HCT116 (cell line): Measurements from ENCODE around the gene MBLAC1. TPM values are rescaled to one million over a fixed set of nuclear protein-coding genes. Genes with fewer than 3 reads are reported as not detected.

ENCODE experiments used
- ATAC-seq: fragments of 200-7000 bp; cut with Tn5 transposase; 2 replicates; pipeline ENCODE4 v1.9.1; 2020; ENCODE audit warnings: mild to moderate bottlenecking, moderate library complexity
- BruUV-seq: library from RNA; stranded (reverse); fragments of 400-500 nt; replicated peaks from 2 replicates; lab custom pipeline; 2021; lab: Mats Ljungman, UMichigan
- CTCF ChIA-PET: fragments of 300-600 bp; sonication (Branson Sonifier 250); formaldehyde crosslinking; loops from one replicate; lab custom pipeline; 2021; ENCODE audit warnings: antibody characterized with exemption; lab: Charles Lee
- POLR2A ChIA-PET: fragments of 300-600, 350-600 bp; sonication (Branson Sonifier 250); formaldehyde crosslinking; loops from one replicate; lab custom pipeline; 2021; ENCODE audit warnings: antibody characterized with exemption; lab: Charles Lee
- RAD21 ChIA-PET, 2 experiments: fragments of 300-600 bp; sonication (Branson Sonifier 250); formaldehyde crosslinking; loops; one replicate each; lab custom pipeline; 2023; ENCODE audit warnings: low total read pairs in 2 of 2; ENCODE audit not compliant: uncharacterized antibody in 2 of 2, unreplicated experiment in 2 of 2, low non-redundant PET in 1 of 2; lab: Charles Lee
- DNase-seq: peaks from one replicate; pipeline ENCODE4 v3.0.0-alpha.2; 2010; ENCODE audit warnings: low read depth, low spot score
- H2AFZ ChIP-seq: fragments of 200-600 bp; shearing (Covaris generic), sonication (generic); 2 replicates; pipeline ENCODE4 v1.6.1; 2017; ENCODE audit warnings: low read depth, mixed run types, mixed read lengths, antibody characterized with exemption, low read length; ENCODE audit not compliant: poor library complexity, severe bottlenecking
- H3K27ac ChIP-seq: 2 replicates; pipeline ENCODE4 v1.5.1; 2012; ENCODE audit warnings: low read depth, low read length
- H3K27me3 ChIP-seq: fragments of 200-600 bp; sonication (generic); 2 replicates; pipeline ENCODE4 v1.6.1; 2016; ENCODE audit warnings: mixed run types, low read length, mixed read lengths; ENCODE audit not compliant: insufficient read depth
- H3K36me3 ChIP-seq, 2 experiments: fragments of 200-500 bp in 1 of 2; fragments of 200-600 bp in 1 of 2; sonication (Bioruptor generic) in 1 of 2; sonication (generic) in 1 of 2; 2 replicates each; pipeline versions ENCODE4 v1.5.1 to v1.6.1; 2014 to 2016; ENCODE audit warnings: low read length in 2 of 2, inconsistent platforms in 1 of 2, mixed read lengths in 1 of 2, mixed run types in 1 of 2; ENCODE audit not compliant: insufficient read depth in 2 of 2, control insufficient read depth in 1 of 2
- H3K4me1 ChIP-seq, 2 experiments: fragments of 200-600 bp in 1 of 2; sonication (generic) in 1 of 2; 2 replicates each; pipeline versions ENCODE4 v1.5.1 to v1.6.1; 2012 to 2017; ENCODE audit warnings: low read length in 2 of 2, inconsistent platforms in 1 of 2, mild to moderate bottlenecking in 1 of 2, mixed read lengths in 1 of 2, mixed run types in 1 of 2, moderate library complexity in 1 of 2; ENCODE audit not compliant: insufficient read depth in 2 of 2, control insufficient read depth in 1 of 2
- H3K4me2 ChIP-seq: fragments of 200-600 bp; sonication (generic); 2 replicates; pipeline ENCODE4 v1.6.1; 2017; ENCODE audit warnings: mixed run types, low read length, mixed read lengths
- H3K4me3 ChIP-seq, 2 experiments: fragments of 200-600 bp in 1 of 2; sonication (generic) in 1 of 2; replicated peaks in 1 of 2; 2 replicates each; pipeline ENCODE4 v1.5.1; 2011 to 2016; ENCODE audit warnings: low read length in 2 of 2, control low read depth in 1 of 2, low read depth in 1 of 2, mild to moderate bottlenecking in 1 of 2, mixed read lengths in 1 of 2, mixed run types in 1 of 2
- H3K79me2 ChIP-seq: fragments of 200-600 bp; sonication (generic); 2 replicates; pipeline ENCODE4 v1.6.1; 2017; ENCODE audit warnings: mild to moderate bottlenecking, mixed run types, low read length, moderate library complexity, mixed read lengths; ENCODE audit not compliant: insufficient read depth
- H3K9ac ChIP-seq: fragments of 200-600 bp; sonication (generic); 2 replicates; pipeline ENCODE4 v1.6.1; 2016; ENCODE audit warnings: low read length, mixed read lengths
- H3K9me2 ChIP-seq: fragments of 200-600 bp; sonication (generic), shearing (Covaris generic); 2 replicates; pipeline ENCODE4 v1.6.1; 2017; ENCODE audit warnings: mixed run types, mild to moderate bottlenecking, moderate library complexity; ENCODE audit not compliant: insufficient read depth
- H3K9me3 ChIP-seq, 2 experiments: fragments of 200-500 bp in 1 of 2; fragments of 200-600 bp in 1 of 2; sonication (Bioruptor generic) in 1 of 2; sonication (generic) in 1 of 2; 2 replicates each; pipeline ENCODE4 v1.6.1; 2014 to 2017; ENCODE audit warnings: low read length in 2 of 2, mixed read lengths in 2 of 2, inconsistent platforms in 1 of 2, low read depth in 1 of 2, mild to moderate bottlenecking in 1 of 2, mixed run types in 1 of 2, moderate library complexity in 1 of 2; ENCODE audit not compliant: control insufficient read depth in 1 of 2, insufficient read depth in 1 of 2
- H4K20me1 ChIP-seq: fragments of 200-600 bp; sonication (generic), shearing (Covaris generic); 2 replicates; pipeline ENCODE4 v1.6.1; 2017; ENCODE audit warnings: mixed run types, mild to moderate bottlenecking, moderate library complexity; ENCODE audit not compliant: insufficient read depth
- CEBPB ChIP-seq: IDR thresholded peaks from 2 replicates; pipeline ENCODE4 v1.6.1; 2012; ENCODE audit warnings: low read depth
- EGR1 ChIP-seq: IDR thresholded peaks from 2 replicates; pipeline ENCODE4 v1.6.1; 2012; ENCODE audit warnings: low read depth
- EZH2phosphoT487 ChIP-seq: fragments of 200-600 bp; IDR thresholded peaks from 2 replicates; pipeline ENCODE4 v1.6.1; 2018; ENCODE audit warnings: antibody characterized with exemption, borderline replicate concordance
- FOSL1 ChIP-seq: IDR thresholded peaks from 2 replicates; pipeline ENCODE4 v1.6.1; 2012; ENCODE audit warnings: low read depth
- JUND ChIP-seq: IDR thresholded peaks from 2 replicates; pipeline ENCODE4 v1.6.1; 2012
- RAD21 ChIP-seq: IDR thresholded peaks from 2 replicates; pipeline ENCODE4 v1.6.1; 2012; ENCODE audit warnings: low read depth, mild to moderate bottlenecking
- SIN3A ChIP-seq: IDR thresholded peaks from 2 replicates; pipeline ENCODE4 v1.6.1; 2012; ENCODE audit warnings: low read depth
- SP1 ChIP-seq: IDR thresholded peaks from 2 replicates; pipeline ENCODE4 v1.6.1; 2012; ENCODE audit warnings: low read depth
- SRF ChIP-seq: IDR thresholded peaks from 2 replicates; pipeline ENCODE4 v1.6.1; 2012; ENCODE audit warnings: low read depth
- TCF7L2 ChIP-seq: IDR thresholded peaks from 2 replicates; pipeline ENCODE4 v1.7.0; 2011; ENCODE audit warnings: borderline replicate concordance, inconsistent platforms; ENCODE audit not compliant: insufficient read depth, insufficient read length; ENCODE audit errors: extremely low read depth
- ZFX ChIP-seq: fragments of 450-650 bp; IDR thresholded peaks from 2 replicates; pipeline ENCODE4 v1.6.1; 2017
- intact Hi-C: fragments of 100-400 bp; cut with micrococcal nuclease; formaldehyde crosslinking; loops from 2 replicates; pipeline ENCODE4 v1.10.0; 2022
- total RNA-seq: library from RNA; stranded (reverse); gene quantifications from one replicate; pipeline ENCODE4 v1.2.1, GENCODE V29; 2021; ENCODE audit not compliant: unreplicated experiment
- TF ChIP-seq, protein P1 (sequence below): IDR thresholded peaks from 2 replicates; pipeline ENCODE4 v1.6.1; 2012
- TF ChIP-seq, protein P2 (sequence below), 3 experiments: fragments of 200-600 bp in 1 of 3; sonication (generic) in 1 of 3; IDR thresholded peaks in 2 of 3; conservative IDR thresholded peaks in 1 of 3; 2 replicates each; pipeline ENCODE4 v1.5.1; 2012 to 2017; ENCODE audit warnings: low read depth in 2 of 3, low read length in 2 of 3, antibody characterized with exemption in 1 of 3, borderline replicate concordance in 1 of 3, control low read depth in 1 of 3, mild to moderate bottlenecking in 1 of 3, mixed read lengths in 1 of 3, mixed run types in 1 of 3, moderate library complexity in 1 of 3; ENCODE audit not compliant: insufficient read depth in 1 of 3
- TF ChIP-seq, protein P3 (sequence below): IDR thresholded peaks from 2 replicates; pipeline ENCODE4 v1.6.1; 2012
- TF ChIP-seq, protein P4 (sequence below): IDR thresholded peaks from 2 replicates; pipeline ENCODE4 v1.6.1; 2011; ENCODE audit warnings: mild to moderate bottlenecking, low read length, moderate library complexity; ENCODE audit not compliant: insufficient replicate concordance; ENCODE audit errors: extremely low read depth

Gene MBLAC1
- total RNA-seq, 1 experiment from 2014 or later = 2.0 TPM

DNA sequence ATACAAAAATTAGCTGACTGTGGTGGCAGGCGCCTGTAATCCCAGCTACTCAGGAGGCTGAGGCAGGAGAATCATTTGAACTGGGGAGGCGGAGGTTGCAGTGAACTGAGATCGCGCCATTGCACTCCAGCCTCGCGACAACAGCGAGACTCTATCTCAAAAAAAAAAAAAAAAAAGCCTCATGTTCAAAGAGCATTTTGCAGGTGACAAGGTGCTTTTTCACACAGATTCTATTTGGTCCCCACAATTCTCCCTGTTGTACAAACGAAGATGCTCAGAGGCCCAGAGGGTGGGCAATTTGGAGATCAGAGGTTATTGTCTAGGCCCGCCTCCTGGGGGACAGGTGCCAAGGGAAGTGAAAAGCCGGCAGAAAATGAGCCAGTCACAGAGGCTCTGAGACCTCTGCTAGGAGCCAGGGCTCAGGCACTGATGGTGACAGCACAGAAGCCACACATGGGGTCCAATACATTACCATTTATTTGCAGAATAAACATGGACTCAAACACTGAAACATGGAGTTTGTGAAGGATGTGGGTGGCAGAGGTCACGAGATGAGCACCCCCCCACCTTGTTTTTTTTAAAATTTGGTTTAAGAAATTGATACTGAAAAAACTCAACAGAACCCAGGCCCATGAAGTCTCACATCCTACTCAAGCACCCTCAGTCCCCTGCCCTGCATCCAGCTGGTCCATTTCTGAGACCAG is 42.5 kb downstream of the MBLAC1 start:
- no peak for ATAC-seq
- no peaks in the 10 kb centered on the region for H3K9me2 ChIP-seq
- ChIA-PET POLR2A (no interaction called here), RAD21 (no interaction called here), CTCF (no interaction called here)
- BruUV-seq = no TSS peak
- H3K4me3 ChIP-seq = no peak overlapping the region
- H3K27ac ChIP-seq = no peak overlapping the region
- H3K27me3 ChIP-seq = no peaks in the 10 kb centered on the region
- no peak overlapping the region for H2AFZ ChIP-seq
- no peak for DNase-seq
- no peak for TF ChIP-seq ZFX
- no peaks in the 10 kb centered on the region for H4K20me1 ChIP-seq
- H3K4me2 ChIP-seq = no peak overlapping the region
- peaks cover 0 to 6% of the 10 kb centered on the region in 2 experiments; a peak in 1 of 4 replicates for H3K4me1 ChIP-seq
- H3K9me3 ChIP-seq = no peaks in the 10 kb centered on the region
- intact Hi-C loops = no loop called here
- H3K79me2 ChIP-seq = no peaks in the 10 kb centered on the region
- H3K36me3 ChIP-seq = no peaks in the 10 kb centered on the region
- no peak overlapping the region for H3K9ac ChIP-seq

DNA sequence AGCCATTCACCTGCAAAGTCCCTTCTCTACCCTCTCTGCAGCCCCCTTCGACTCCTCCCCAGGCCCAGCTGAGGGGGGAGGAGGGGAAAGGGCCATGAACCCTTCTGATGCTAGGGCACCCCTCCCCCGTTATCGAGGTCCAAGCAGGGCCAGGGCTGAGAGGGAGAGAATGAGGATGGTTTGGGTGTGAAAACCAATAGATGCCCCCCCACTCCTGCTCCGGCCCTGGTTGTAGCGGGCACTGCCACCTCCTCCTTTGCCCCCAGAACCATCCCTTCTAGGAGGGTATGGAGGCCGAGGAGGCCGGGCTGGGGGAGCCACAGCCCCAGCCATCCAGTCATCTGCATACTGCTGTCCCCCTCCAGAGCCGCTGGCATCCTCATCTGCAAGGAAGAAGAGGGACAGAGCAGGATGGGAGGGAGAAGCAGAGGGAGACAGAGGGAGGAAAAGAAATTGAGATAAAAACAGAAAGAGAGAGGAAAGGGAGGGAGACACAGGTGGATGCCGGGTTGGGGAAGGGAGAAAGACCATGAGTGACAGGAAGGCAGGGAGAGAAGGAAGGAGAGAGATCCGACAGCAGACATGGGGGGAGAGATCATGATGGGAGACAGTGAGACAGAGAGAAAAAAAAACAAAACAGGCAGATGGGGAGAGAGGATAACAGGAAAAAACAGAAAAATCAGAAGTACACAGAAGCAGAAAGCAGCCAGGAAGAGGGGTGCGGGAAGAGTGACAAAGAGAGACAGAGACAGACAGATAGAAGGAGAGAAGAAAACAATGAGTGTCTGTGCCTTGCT is 43.5 kb downstream of the MBLAC1 start:
- H3K79me2 ChIP-seq = no peaks in the 10 kb centered on the region
- DNase-seq (no peak), ATAC-seq (no peak)
- no peaks in the 10 kb centered on the region for H3K9me3 ChIP-seq
- CTCF ChIA-PET = no interaction called here
- H3K4me1 ChIP-seq = peaks cover 0 to 6% of the 10 kb centered on the region in 2 experiments; a peak in 1 of 4 replicates
- H3K27me3 ChIP-seq = no peaks in the 10 kb centered on the region
- no peak overlapping the region for H3K27ac ChIP-seq
- no TSS peak for BruUV-seq
- H2AFZ ChIP-seq = no peak overlapping the region
- POLR2A ChIA-PET = no interaction called here
- H4K20me1 ChIP-seq = no peaks in the 10 kb centered on the region
- no peak overlapping the region for H3K9ac ChIP-seq
- H3K4me2 ChIP-seq = no peak overlapping the region
- no peaks in the 10 kb centered on the region for H3K9me2 ChIP-seq
- no peaks in the 10 kb centered on the region for H3K36me3 ChIP-seq
- H3K4me3 ChIP-seq = no peak overlapping the region
- RAD21 ChIA-PET = no interaction called here
- intact Hi-C loops = no loop called here
- no peak for TF ChIP-seq CEBPB
- TF ChIP-seq, protein P1, sequence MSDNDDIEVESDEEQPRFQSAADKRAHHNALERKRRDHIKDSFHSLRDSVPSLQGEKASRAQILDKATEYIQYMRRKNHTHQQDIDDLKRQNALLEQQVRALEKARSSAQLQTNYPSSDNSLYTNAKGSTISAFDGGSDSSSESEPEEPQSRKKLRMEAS = no peak
- TF ChIP-seq SIN3A = no peak
- no peak for TF ChIP-seq SP1
- TF ChIP-seq, protein P2, sequence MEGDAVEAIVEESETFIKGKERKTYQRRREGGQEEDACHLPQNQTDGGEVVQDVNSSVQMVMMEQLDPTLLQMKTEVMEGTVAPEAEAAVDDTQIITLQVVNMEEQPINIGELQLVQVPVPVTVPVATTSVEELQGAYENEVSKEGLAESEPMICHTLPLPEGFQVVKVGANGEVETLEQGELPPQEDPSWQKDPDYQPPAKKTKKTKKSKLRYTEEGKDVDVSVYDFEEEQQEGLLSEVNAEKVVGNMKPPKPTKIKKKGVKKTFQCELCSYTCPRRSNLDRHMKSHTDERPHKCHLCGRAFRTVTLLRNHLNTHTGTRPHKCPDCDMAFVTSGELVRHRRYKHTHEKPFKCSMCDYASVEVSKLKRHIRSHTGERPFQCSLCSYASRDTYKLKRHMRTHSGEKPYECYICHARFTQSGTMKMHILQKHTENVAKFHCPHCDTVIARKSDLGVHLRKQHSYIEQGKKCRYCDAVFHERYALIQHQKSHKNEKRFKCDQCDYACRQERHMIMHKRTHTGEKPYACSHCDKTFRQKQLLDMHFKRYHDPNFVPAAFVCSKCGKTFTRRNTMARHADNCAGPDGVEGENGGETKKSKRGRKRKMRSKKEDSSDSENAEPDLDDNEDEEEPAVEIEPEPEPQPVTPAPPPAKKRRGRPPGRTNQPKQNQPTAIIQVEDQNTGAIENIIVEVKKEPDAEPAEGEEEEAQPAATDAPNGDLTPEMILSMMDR (IDR thresholded peaks at IDR 0.05 in 2 of 3, conservative IDR thresholded peaks at IDR 0.05 in 1 of 3; ENCODE audit: borderline replicate concordance in 1 of 3, insufficient read depth in 1 of 3, low read depth in 2 of 3, low read length in 2 of 3) = no peak
- TF ChIP-seq EZH2phosphoT487 = no peak
- no peak for TF ChIP-seq EGR1
- TF ChIP-seq ZFX = no peak
- TF ChIP-seq, protein P3, sequence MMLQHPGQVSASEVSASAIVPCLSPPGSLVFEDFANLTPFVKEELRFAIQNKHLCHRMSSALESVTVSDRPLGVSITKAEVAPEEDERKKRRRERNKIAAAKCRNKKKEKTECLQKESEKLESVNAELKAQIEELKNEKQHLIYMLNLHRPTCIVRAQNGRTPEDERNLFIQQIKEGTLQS = no peak
- TF ChIP-seq JUND = no peak
- TF ChIP-seq, protein P4, sequence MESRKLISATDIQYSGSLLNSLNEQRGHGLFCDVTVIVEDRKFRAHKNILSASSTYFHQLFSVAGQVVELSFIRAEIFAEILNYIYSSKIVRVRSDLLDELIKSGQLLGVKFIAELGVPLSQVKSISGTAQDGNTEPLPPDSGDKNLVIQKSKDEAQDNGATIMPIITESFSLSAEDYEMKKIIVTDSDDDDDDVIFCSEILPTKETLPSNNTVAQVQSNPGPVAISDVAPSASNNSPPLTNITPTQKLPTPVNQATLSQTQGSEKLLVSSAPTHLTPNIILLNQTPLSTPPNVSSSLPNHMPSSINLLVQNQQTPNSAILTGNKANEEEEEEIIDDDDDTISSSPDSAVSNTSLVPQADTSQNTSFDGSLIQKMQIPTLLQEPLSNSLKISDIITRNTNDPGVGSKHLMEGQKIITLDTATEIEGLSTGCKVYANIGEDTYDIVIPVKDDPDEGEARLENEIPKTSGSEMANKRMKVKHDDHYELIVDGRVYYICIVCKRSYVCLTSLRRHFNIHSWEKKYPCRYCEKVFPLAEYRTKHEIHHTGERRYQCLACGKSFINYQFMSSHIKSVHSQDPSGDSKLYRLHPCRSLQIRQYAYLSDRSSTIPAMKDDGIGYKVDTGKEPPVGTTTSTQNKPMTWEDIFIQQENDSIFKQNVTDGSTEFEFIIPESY = no peak
- no peak for TF ChIP-seq TCF7L2
- no peak for TF ChIP-seq RAD21
- TF ChIP-seq FOSL1 = no peak
- no peak for TF ChIP-seq SRF
